Progenitor cell of endocrine pancreas (in vitro differentiated cells): ENCODE measurements around the gene HS3ST2. TPM values are rescaled to one million over a fixed set of nuclear protein-coding genes. Genes with fewer than 3 reads are reported as not detected.

Experiments
- DNase-seq: peaks from one replicate; pipeline ENCODE4 v3.0.0; 2021; ENCODE audit warnings: low spot score; ENCODE audit not compliant: unreplicated experiment
- H3K27ac Mint-ChIP-seq: 2 replicates; pipeline ENCODE4 v1.8.0; 2021; ENCODE audit warnings: mild to moderate bottlenecking, moderate library complexity, mixed read lengths
- H3K27me3 Mint-ChIP-seq: 2 replicates; pipeline ENCODE4 v1.8.0; 2021; ENCODE audit warnings: mixed read lengths
- H3K36me3 Mint-ChIP-seq: 2 replicates; pipeline ENCODE4 v1.8.0; 2022; ENCODE audit warnings: mixed read lengths; ENCODE audit not compliant: insufficient read depth
- H3K4me1 Mint-ChIP-seq: 2 replicates; pipeline ENCODE4 v1.8.0; 2021; ENCODE audit warnings: low read depth, mixed read lengths
- H3K4me3 Mint-ChIP-seq: 2 replicates; pipeline ENCODE4 v1.8.0; 2021; ENCODE audit warnings: low read depth, mild to moderate bottlenecking, moderate library complexity, mixed read lengths
- H3K9me3 Mint-ChIP-seq: 2 replicates; pipeline ENCODE4 v1.8.0; 2021; ENCODE audit warnings: low read depth, mixed read lengths
- CTCF ChIP-seq: fragments of 200-600 bp; sonication (generic); IDR thresholded peaks from one replicate; pipeline ENCODE4 v1.5.0; 2021; ENCODE audit warnings: antibody characterized with exemption, mild to moderate bottlenecking; ENCODE audit not compliant: unreplicated experiment
- total RNA-seq: library from RNA; stranded (reverse); gene quantifications from 2 replicates; pipeline ENCODE4 v1.2.1, GENCODE V29; 2021

HS3ST2 gene
- total RNA-seq, 1 donor from 2014 or later = not detected

GRCh38 chr16:22775220-22775922 is 38.6 kb upstream of the HS3ST2 start:
- Mint-ChIP-seq H3K4me1 (no peaks in the 10 kb centered on the region), H3K27ac (no peak overlapping the region), H3K4me3 (no peak overlapping the region), H3K9me3 (no peaks in the 10 kb centered on the region), H3K27me3 (peaks cover 31% of the 10 kb centered on the region), H3K36me3 (no peaks in the 10 kb centered on the region)
- TF ChIP-seq CTCF = no peak
- DNase-seq = no peak

- no peak overlapping the region for H3K4me3 Mint-ChIP-seq
- H3K9me3 Mint-ChIP-seq = no peaks in the 10 kb centered on the region
- H3K4me1 Mint-ChIP-seq = no peaks in the 10 kb centered on the region
- H3K36me3 Mint-ChIP-seq = no peaks in the 10 kb centered on the region
- no peak for TF ChIP-seq CTCF
- DNase-seq = no peak
- H3K27ac Mint-ChIP-seq = no peak overlapping the region
- peaks cover 8% of the 10 kb centered on the region for H3K27me3 Mint-ChIP-seq
These were observed 32.5 kb upstream of the HS3ST2 start for GRCh38 chr16:22781480-22781879.

GRCh38 chr16:22782314-22782713 is 31.6 kb upstream of the HS3ST2 start:
- no peak overlapping the region for H3K4me3 Mint-ChIP-seq
- H3K9me3 Mint-ChIP-seq = no peaks in the 10 kb centered on the region

GRCh38 chr16:22784690-22785214 is 29.2 kb upstream of the HS3ST2 start:
- no peaks in the 10 kb centered on the region for H3K36me3 Mint-ChIP-seq
- H3K27ac Mint-ChIP-seq = no peak overlapping the region
- H3K9me3 Mint-ChIP-seq = no peaks in the 10 kb centered on the region
- no peak for TF ChIP-seq CTCF
- H3K4me3 Mint-ChIP-seq = no peak overlapping the region
- H3K27me3 Mint-ChIP-seq = no peaks in the 10 kb centered on the region
- no peaks in the 10 kb centered on the region for H3K4me1 Mint-ChIP-seq
- no peak for DNase-seq

More at GRCh38 chr16:22782314-22782713, 31.6 kb upstream of the HS3ST2 start:
- H3K27me3 Mint-ChIP-seq = peaks cover 5% of the 10 kb centered on the region
- H3K36me3 Mint-ChIP-seq = no peaks in the 10 kb centered on the region
- no peak for DNase-seq
- H3K4me1 Mint-ChIP-seq = no peaks in the 10 kb centered on the region
- no peak overlapping the region for H3K27ac Mint-ChIP-seq
- TF ChIP-seq CTCF = no peak

GRCh38 chr16:22785552-22785951 is 28.4 kb upstream of the HS3ST2 start:
- H3K9me3 Mint-ChIP-seq = no peaks in the 10 kb centered on the region
- no peak overlapping the region for H3K4me3 Mint-ChIP-seq
- H3K36me3 Mint-ChIP-seq = no peaks in the 10 kb centered on the region
- TF ChIP-seq CTCF = no peak
- no peak for DNase-seq
- H3K27me3 Mint-ChIP-seq = no peaks in the 10 kb centered on the region
- no peaks in the 10 kb centered on the region for H3K4me1 Mint-ChIP-seq
- no peak overlapping the region for H3K27ac Mint-ChIP-seq
